Epithelial cell of umbilical artery (primary cell): ENCODE data around the gene KLHL1. TPM values are rescaled to one million over a fixed set of nuclear protein-coding genes. Genes with fewer than 3 reads are reported as not detected.

ENCODE experiments used
- total RNA-seq: library from RNA; depleted of rRNA; stranded (reverse); fragments of >200 nt; gene quantifications from 2 replicates; pipeline ENCODE4 v1.2.3, GENCODE V29; 2014

Gene KLHL1, protein sequence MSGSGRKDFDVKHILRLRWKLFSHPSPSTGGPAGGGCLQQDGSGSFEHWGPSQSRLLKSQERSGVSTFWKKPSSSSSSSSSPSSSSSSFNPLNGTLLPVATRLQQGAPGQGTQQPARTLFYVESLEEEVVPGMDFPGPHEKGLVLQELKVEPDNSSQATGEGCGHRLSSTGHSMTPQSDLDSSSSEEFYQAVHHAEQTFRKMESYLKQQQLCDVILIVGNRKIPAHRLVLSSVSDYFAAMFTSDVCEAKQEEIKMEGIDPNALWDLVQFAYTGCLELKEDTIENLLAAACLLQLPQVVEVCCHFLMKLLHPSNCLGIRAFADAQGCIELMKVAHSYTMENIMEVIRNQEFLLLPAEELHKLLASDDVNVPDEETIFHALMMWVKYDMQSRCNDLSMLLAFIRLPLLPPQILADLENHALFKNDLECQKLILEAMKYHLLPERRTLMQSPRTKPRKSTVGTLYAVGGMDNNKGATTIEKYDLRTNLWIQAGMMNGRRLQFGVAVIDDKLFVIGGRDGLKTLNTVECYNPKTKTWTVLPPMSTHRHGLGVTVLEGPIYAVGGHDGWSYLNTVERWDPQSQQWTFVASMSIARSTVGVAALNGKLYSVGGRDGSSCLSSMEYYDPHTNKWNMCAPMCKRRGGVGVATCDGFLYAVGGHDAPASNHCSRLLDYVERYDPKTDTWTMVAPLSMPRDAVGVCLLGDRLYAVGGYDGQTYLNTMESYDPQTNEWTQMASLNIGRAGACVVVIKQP
- not detected in 2 replicates for total RNA-seq

DNA sequence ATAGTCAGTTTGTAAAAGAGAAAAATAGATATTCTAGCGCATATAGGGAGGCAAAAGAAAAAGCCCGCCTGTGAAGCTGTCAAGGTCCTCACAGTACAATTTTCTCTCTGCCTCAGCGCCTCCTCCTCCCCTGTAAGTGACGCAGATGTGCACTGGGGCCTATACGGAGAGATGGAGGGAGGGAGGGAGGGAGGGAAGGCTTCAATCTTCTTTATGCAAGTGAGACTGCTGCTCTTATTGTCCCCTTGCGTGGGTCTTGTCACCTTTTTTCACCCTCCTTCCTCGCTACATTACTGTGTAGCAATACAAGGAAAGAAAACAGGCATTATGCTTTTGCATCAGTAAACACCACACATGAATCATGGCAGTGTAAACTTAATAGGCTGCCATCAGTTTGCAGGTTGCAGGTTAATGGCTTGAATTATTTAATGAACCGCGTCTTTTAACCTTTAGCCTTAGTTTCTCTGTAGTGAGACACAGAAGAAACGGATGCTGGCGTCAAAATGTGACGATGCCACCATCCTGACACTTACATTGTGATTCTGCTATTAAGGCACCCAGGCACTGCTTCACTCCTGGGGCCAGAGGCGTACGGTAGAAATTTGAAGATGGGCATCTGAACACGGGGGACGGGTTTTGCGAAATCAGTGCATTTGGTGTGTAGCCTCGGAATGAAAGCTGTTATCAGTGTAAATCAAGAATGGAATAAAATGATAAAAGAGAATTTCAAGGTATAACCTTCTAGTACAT is at the start of gene KLHL1:
Gene KLHL1, minus strand, starts transcription at position 97 of the 750 bp plus-strand sequence. CDS start 753 bp downstream, outside the sequence.

DNA sequence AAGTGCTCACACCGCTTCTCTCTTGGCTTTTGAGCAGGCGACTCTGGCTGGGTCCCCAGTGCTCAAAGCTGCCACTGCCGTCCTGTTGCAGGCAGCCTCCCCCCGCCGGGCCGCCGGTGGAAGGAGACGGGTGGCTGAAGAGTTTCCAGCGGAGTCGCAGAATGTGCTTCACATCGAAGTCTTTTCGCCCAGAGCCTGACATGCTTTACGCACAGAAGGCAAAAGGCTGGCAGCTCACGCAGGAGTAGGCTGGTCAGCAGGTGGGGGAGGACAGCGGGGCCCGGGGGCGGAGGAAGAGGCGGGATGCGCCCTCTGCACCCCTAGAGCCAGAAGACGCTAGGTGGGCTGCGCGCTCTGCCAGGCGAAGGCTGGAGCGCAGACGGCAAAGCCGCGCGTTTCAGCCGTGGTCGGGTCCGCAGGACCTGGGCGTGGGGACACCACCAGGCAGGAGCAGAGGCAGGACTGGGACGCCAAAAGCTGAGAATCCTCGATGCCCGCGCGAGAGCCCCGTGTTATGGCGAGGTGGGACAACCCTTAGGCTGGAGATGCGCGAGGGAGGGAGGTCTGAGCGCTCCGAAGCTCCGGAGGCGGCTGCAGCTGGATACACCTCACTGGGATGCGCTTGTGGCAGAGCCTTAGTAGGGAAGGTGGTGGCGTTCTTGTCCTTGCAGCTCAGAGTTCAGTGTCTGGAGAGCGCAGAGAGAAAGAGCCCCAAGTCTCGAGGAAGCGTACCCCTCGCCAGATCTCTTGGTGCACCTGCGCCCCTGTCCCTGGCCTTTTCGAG is 562 bp downstream of the KLHL1 start, which contains the start of gene ATXN8OS:
Gene ATXN8OS, plus strand, starts transcription at position 329 of the 784 bp plus-strand sequence.

Other genes starting within 250 kb of the KLHL1 start
- not detected in 2 replicates for gene ATXN8OS, start 626 bp downstream of the KLHL1 start, total RNA-seq